HEK293 (cell line): ENCODE data around the gene ABLIM2.

Experiments
- BCL6B ChIP-seq: fragments of 450-650 bp; formaldehyde crosslinking; IDR thresholded peaks from 2 replicates; pipeline ENCODE4 v1.5.1; 2017; ENCODE audit warnings: missing biosample characterization, missing genetic modification characterization
- GLIS1 ChIP-seq: fragments of 450-650 bp; formaldehyde crosslinking; IDR thresholded peaks from 2 replicates; pipeline ENCODE4 v1.5.1; 2016; ENCODE audit warnings: missing biosample characterization, missing genetic modification characterization
- IKZF3 ChIP-seq: fragments of 450-650 bp; IDR thresholded peaks from 2 replicates; pipeline ENCODE4 v1.5.0; 2018; ENCODE audit warnings: missing biosample characterization, mild to moderate bottlenecking, missing genetic modification characterization, moderate library complexity
- KLF16 ChIP-seq: fragments of 450-650 bp; formaldehyde crosslinking; IDR thresholded peaks from 2 replicates; pipeline ENCODE4 v1.5.1; 2017; ENCODE audit warnings: missing biosample characterization, missing genetic modification characterization
- PRDM10 ChIP-seq: fragments of 450-650 bp; formaldehyde crosslinking; IDR thresholded peaks from 2 replicates; pipeline ENCODE4 v1.5.1; 2016; ENCODE audit warnings: missing biosample characterization, missing genetic modification characterization
- REST ChIP-seq: fragments of 450-650 bp; formaldehyde crosslinking; IDR thresholded peaks from 2 replicates; pipeline ENCODE4 v1.5.1; 2016; ENCODE audit warnings: missing biosample characterization, missing genetic modification characterization
- ZNF114 ChIP-seq: fragments of 450-650 bp; formaldehyde crosslinking; IDR thresholded peaks from 2 replicates; pipeline ENCODE4 v1.5.0; 2017; ENCODE audit warnings: missing biosample characterization, missing genetic modification characterization
- ZNF174 ChIP-seq: fragments of 450-650 bp; formaldehyde crosslinking; IDR thresholded peaks from 2 replicates; pipeline ENCODE4 v1.5.0; 2017; ENCODE audit warnings: missing biosample characterization, mild to moderate bottlenecking, missing genetic modification characterization
- ZNF423 ChIP-seq: fragments of 450-650 bp; formaldehyde crosslinking; IDR thresholded peaks from 2 replicates; pipeline ENCODE4 v1.5.1; 2016; ENCODE audit warnings: missing biosample characterization, missing genetic modification characterization
- ZNF530 ChIP-seq: fragments of 450-650 bp; formaldehyde crosslinking; IDR thresholded peaks from 2 replicates; pipeline ENCODE4 v1.5.1; 2016; ENCODE audit warnings: low read depth, missing biosample characterization, missing genetic modification characterization
- ZNF658 ChIP-seq: fragments of 450-650 bp; formaldehyde crosslinking; IDR thresholded peaks from 2 replicates; pipeline ENCODE4; 2016; ENCODE audit warnings: missing biosample characterization, missing genetic modification characterization
- ZNF692 ChIP-seq: fragments of 450-650 bp; formaldehyde crosslinking; IDR thresholded peaks from 2 replicates; pipeline ENCODE4 v1.5.1; 2016; ENCODE audit warnings: missing biosample characterization, missing genetic modification characterization
- ZNF777 ChIP-seq: fragments of 450-650 bp; formaldehyde crosslinking; IDR thresholded peaks from 2 replicates; pipeline ENCODE4 v1.5.1; 2017; ENCODE audit warnings: missing biosample characterization, missing genetic modification characterization, borderline replicate concordance
- ZSCAN5A ChIP-seq: fragments of 450-650 bp; formaldehyde crosslinking; IDR thresholded peaks from 2 replicates; pipeline ENCODE4 v1.5.1; 2016; ENCODE audit warnings: missing biosample characterization, missing genetic modification characterization

ABLIM2 gene

GRCh38 chr4:7941965-7942496 is 216.6 kb downstream of the ABLIM2 start (continued):
- no peak for TF ChIP-seq ZSCAN5A (tag by site-specific recombination)
- no peak for TF ChIP-seq KLF16 (tag by site-specific recombination)
- no peak for TF ChIP-seq BCL6B (tag by site-specific recombination)
- TF ChIP-seq IKZF3 (tag by site-specific recombination) = no peak
- TF ChIP-seq REST = no peak
- no peak for TF ChIP-seq ZNF423 (tag by site-specific recombination)
- no peak for TF ChIP-seq ZNF777 (tag by site-specific recombination)
- TF ChIP-seq PRDM10 (tag by site-specific recombination) = no peak
- no peak for TF ChIP-seq ZNF114 (tag by site-specific recombination)
- TF ChIP-seq ZNF174 (tag by site-specific recombination) = no peak
- no peak for TF ChIP-seq GLIS1
- TF ChIP-seq ZNF658 = no peak
- no peak for TF ChIP-seq ZNF530
- no peak for TF ChIP-seq ZNF692
- TF ChIP-seq, all 188 proteins: peak for 0
